Endothelial cell (in vitro differentiated cells): ENCODE data around the gene ATP6AP1. TPM values are rescaled to one million over a fixed set of nuclear protein-coding genes. Genes with fewer than 3 reads are reported as not detected.

Experiments
- DNase-seq: peaks from one replicate; pipeline ENCODE4 v3.0.0; 2021; ENCODE audit warnings: low spot score
- H3K27ac Mint-ChIP-seq: one replicate; pipeline ENCODE4 v1.8.0; 2021; ENCODE audit warnings: mixed read lengths, inconsistent platforms; ENCODE audit not compliant: unreplicated experiment
- H3K27me3 Mint-ChIP-seq: one replicate; pipeline ENCODE4 v1.8.0; 2021; ENCODE audit warnings: mild to moderate bottlenecking, moderate library complexity, mixed read lengths, inconsistent platforms; ENCODE audit not compliant: unreplicated experiment
- H3K36me3 Mint-ChIP-seq: one replicate; pipeline ENCODE4 v1.8.0; 2021; ENCODE audit warnings: mild to moderate bottlenecking, low read depth, mixed read lengths, inconsistent platforms; ENCODE audit not compliant: unreplicated experiment
- H3K4me1 Mint-ChIP-seq: one replicate; pipeline ENCODE4 v1.8.0; 2021; ENCODE audit warnings: mild to moderate bottlenecking, mixed read lengths, inconsistent platforms; ENCODE audit not compliant: unreplicated experiment
- H3K4me3 Mint-ChIP-seq: one replicate; pipeline ENCODE4 v1.8.0; 2021; ENCODE audit warnings: mild to moderate bottlenecking, mixed read lengths, inconsistent platforms; ENCODE audit not compliant: unreplicated experiment
- H3K9me3 Mint-ChIP-seq: one replicate; pipeline ENCODE4 v1.8.0; 2021; ENCODE audit warnings: mixed read lengths, inconsistent platforms; ENCODE audit not compliant: unreplicated experiment
- total RNA-seq: library from RNA; stranded (reverse); fragmentation: NEBNext Ultra II Directional; extraction: Animal tissue kit (Norgen Biotek cat#: 25700); gene quantifications from one replicate; pipeline ENCODE4 v1.2.1, GENCODE V29; 2021; ENCODE audit not compliant: unreplicated experiment
- TF ChIP-seq, protein P1 (sequence below): fragments of 200-600 bp; sonication (generic); IDR thresholded peaks from one replicate; pipeline ENCODE4 v1.5.0; 2021; ENCODE audit warnings: antibody characterized with exemption; ENCODE audit not compliant: unreplicated experiment

ATP6AP1 gene
- total RNA-seq, 1 donor from 2014 or later, result 100 TPM

DNA sequence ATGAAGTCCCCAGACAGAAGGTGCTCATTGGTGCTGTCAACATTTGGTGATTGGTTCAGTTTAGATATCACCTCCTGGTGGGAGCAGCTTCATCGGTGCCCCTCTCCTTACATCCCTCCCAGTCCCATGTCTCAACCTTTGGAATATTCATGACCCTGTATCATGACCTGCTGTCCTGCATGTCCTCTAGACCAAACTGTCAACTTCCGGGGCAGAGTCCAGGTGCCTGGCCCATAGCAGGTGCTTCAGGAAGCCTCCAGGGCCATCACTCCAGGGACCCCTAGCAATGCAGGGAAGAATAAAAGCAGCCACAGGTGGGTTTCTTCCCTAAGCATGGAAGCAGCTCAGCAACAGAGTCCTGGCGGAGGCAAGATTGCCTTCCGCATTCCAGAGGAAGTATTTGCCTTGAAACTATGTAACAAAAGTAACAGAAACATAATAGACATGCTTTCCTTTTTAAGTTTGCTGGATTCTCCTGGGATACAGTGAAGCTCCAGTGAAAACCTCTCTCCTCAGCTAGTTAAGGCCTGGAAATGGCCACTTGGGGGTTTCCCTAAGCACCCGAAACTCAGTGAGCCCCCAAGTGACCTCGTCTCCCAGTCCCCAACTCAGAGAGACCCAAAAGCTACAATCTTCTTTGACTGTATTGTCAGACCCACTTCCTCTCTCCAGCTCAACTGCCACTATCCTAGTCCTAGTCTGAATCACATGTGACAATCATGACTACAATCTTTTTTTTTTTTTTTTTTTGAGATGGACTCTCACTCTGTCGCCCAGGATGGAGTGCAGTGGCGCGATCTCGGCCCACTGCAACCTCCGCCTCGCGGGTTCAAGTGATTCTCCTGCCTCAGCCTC is 1.3 kb upstream of the ATP6AP1 start:
- peaks cover 5% of the 10 kb centered on the region for H3K27me3 Mint-ChIP-seq
- no peaks in the 10 kb centered on the region for H3K9me3 Mint-ChIP-seq
- TF ChIP-seq, protein P1, sequence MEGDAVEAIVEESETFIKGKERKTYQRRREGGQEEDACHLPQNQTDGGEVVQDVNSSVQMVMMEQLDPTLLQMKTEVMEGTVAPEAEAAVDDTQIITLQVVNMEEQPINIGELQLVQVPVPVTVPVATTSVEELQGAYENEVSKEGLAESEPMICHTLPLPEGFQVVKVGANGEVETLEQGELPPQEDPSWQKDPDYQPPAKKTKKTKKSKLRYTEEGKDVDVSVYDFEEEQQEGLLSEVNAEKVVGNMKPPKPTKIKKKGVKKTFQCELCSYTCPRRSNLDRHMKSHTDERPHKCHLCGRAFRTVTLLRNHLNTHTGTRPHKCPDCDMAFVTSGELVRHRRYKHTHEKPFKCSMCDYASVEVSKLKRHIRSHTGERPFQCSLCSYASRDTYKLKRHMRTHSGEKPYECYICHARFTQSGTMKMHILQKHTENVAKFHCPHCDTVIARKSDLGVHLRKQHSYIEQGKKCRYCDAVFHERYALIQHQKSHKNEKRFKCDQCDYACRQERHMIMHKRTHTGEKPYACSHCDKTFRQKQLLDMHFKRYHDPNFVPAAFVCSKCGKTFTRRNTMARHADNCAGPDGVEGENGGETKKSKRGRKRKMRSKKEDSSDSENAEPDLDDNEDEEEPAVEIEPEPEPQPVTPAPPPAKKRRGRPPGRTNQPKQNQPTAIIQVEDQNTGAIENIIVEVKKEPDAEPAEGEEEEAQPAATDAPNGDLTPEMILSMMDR, result no peak
- DNase-seq, result no peak
- no peak overlapping the region for H3K27ac Mint-ChIP-seq
- H3K4me1 Mint-ChIP-seq, result peaks cover 25% of the 10 kb centered on the region
- H3K4me3 Mint-ChIP-seq, result no peak overlapping the region
- H3K36me3 Mint-ChIP-seq, result peaks cover 5% of the 10 kb centered on the region

DNA sequence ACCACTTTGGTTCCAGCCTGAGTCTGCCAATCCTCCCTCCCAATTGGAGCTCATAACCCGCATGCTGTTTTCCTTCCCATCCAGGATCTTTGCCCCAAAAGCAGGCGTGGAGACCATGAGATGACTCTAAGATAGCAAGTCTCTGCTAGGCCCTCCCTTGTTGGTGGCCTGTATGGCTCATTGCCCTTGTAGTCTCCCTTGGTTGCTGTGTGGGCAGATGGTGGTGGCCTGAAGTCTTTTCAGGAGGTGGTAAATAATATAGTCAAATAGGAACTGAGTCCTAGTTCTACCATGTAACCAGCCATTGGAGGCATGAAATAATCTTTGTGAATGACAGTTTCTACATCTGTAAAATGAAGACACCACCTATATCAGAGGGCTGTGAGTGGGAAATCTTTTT is 1.2 kb downstream of the ATP6AP1 start:
- TF ChIP-seq, protein P1, result no peak
- Mint-ChIP-seq H3K36me3 (peaks cover 9% of the 10 kb centered on the region), H3K27ac (no peak overlapping the region), H3K4me3 (peak overlapping the region; percentile 83), H3K27me3 (peaks cover 7% of the 10 kb centered on the region), H3K9me3 (no peaks in the 10 kb centered on the region), H3K4me1 (peaks cover 19% of the 10 kb centered on the region)
- no peak for DNase-seq

DNA sequence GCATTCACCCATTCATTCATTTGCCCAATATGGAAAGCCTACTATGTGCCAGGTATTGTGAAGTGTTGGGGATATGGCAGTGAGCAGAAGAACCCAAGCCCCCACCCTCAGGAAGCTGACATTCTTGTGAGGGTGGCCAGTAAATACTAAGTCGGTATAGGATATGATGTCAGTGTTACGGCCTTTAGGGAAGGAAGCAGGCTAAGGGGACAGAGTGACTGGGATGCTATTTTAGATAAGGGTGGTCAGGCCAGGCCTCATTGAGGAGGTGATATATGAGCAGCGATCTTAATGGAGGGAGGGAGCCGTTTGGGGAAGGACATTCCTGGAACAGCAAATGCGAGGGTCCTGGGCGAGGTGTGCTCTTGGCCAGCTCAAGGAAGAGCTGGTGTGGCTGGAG is 2.0 kb downstream of the ATP6AP1 start:
- peaks cover 18% of the 10 kb centered on the region for H3K4me1 Mint-ChIP-seq
- H3K27ac Mint-ChIP-seq, result peak overlapping the region; percentile 91
- H3K9me3 Mint-ChIP-seq, result no peaks in the 10 kb centered on the region
- peaks cover 7% of the 10 kb centered on the region for H3K27me3 Mint-ChIP-seq
- TF ChIP-seq, protein P1, result no peak
- H3K4me3 Mint-ChIP-seq, result peak overlapping the region; percentile 81
- DNase-seq, result no peak
- H3K36me3 Mint-ChIP-seq, result peaks cover 9% of the 10 kb centered on the region

DNA sequence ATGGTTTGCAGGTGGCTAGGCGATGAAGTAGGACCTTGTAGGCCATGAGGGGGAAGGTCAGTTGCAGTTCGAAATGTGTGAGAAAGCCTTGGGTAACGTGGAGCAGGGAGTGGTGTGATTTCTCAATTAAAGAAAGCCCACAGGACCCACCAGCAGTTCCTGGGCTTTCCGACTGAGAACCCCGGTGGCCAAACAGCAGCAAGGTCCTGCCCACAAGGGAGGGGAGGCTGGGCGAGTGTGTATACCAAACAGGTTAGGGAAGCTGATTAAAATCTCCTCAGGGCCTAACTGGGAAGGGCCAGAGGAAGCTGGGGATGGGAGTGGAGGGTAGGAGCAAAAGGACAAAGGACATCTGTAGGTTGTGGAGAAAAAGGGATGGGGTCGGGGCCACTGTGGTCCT is 2.4 kb downstream of the ATP6AP1 start:
- TF ChIP-seq, protein P1, result no peak
- peak overlapping the region; percentile 91 for H3K27ac Mint-ChIP-seq
- peak overlapping the region; percentile 81 for H3K4me3 Mint-ChIP-seq
- H3K36me3 Mint-ChIP-seq, result peaks cover 9% of the 10 kb centered on the region
- no peak for DNase-seq
- peaks cover 7% of the 10 kb centered on the region for H3K27me3 Mint-ChIP-seq
- no peaks in the 10 kb centered on the region for H3K9me3 Mint-ChIP-seq
- H3K4me1 Mint-ChIP-seq, result peaks cover 19% of the 10 kb centered on the region

DNA sequence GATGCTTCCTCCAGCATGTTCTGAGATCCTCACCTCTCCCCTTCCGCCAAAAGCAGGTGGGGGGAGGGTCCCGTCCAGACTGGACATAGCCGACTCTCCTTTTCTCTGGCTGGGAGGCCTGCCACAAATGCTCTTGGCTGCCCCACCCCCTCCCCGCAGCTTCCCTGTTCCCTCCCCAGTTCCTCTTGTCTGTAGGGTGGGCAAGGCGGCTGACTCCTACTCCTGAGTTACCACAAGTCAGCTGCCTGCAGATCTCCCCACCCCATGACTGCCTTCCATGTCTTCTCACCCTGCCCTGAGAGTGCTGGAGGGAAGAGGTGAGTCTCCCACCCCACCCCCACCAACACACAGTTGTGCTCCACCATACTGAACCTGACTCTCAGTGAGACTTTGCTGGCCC is 2.9 kb downstream of the ATP6AP1 start:
- H3K4me3 Mint-ChIP-seq, result no peak overlapping the region
- H3K4me1 Mint-ChIP-seq, result peaks cover 23% of the 10 kb centered on the region
- TF ChIP-seq, protein P1, result no peak
- DNase-seq, result no peak
- H3K27ac Mint-ChIP-seq, result no peak overlapping the region
- peaks cover 9% of the 10 kb centered on the region for H3K36me3 Mint-ChIP-seq
- no peaks in the 10 kb centered on the region for H3K9me3 Mint-ChIP-seq
- H3K27me3 Mint-ChIP-seq, result peaks cover 7% of the 10 kb centered on the region
